ENCODE data around the gene NADK2.
A peak's percentile ranks its signal among the peaks of the same experiment; 100 is the strongest.
"Not testable (repeated sequence)": the region's sequence is repeated elsewhere in the genome, so short reads cannot be mapped to it uniquely, and the experiment has no call there.

The NADK2 gene

DNA sequence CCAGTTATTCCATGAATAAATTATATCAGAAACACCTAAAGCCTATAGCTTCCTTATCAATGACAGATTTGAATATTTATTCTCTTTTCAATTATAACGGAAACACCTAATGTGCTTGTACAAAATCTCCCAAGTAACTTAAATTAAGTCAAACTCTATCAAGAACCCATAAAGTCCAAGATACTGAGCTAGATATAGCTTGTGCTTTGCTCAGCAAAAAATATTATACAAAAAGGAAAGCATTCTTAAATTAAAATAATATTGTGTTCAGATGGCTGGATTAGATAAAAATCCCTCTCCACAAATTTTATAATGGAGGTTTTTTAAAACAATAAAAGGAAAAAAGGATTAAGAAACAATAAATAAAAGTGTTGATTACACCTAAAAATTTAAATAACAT is 23.7 kb downstream of the NADK2 start:
- no peak for FAIRE-seq
- no peak for DNase-seq (ENCODE audit: insufficient read length, low spot score)
- no peak for TF ChIP-seq PAX5 (IDR thresholded peaks at IDR 0.05; ENCODE audit: insufficient read depth, low read length, severe bottlenecking)
- no peak for TF ChIP-seq POLR2AphosphoS5 (IDR thresholded peaks at IDR 0.05; ENCODE audit: low read depth, low read length)
- TF ChIP-seq SPI1 (IDR thresholded peaks at IDR 0.05; ENCODE audit: low read depth, low read length): no peak
- no peak for TF ChIP-seq POU2F2 (IDR thresholded peaks at IDR 0.05; ENCODE audit: low read depth, low read length)
- no peak for TF ChIP-seq POLR2A (IDR thresholded peaks at IDR 0.05; ENCODE audit: low read depth, low read length)
- no peak for TF ChIP-seq TAF1 (IDR thresholded peaks at IDR 0.05; ENCODE audit: low read depth, low read length)

DNA sequence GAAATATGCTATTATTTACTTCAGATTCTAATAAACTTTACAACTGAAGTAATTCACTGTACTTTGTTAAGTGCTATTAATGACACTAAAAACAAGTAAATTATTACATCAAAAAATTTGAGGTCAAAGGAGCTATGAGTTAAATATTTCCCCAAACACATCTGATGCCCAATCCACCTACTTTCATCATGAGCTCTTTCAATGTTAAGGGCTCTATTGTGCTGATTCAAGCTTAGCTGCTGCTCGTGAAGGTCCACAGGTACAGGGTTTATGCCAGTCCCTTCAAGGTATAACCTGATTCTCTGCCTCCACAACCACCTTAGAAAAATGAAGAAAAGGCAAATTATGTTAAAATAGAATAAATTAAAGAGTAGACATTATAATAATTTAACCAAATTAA is 24.2 kb downstream of the NADK2 start:
- TF ChIP-seq PAX5 (IDR thresholded peaks at IDR 0.05; ENCODE audit: insufficient read depth, low read length, severe bottlenecking) (no peak), POLR2A (IDR thresholded peaks at IDR 0.05; ENCODE audit: low read depth, low read length) (no peak), POLR2AphosphoS5 (IDR thresholded peaks at IDR 0.05; ENCODE audit: low read depth, low read length) (no peak), SPI1 (IDR thresholded peaks at IDR 0.05; ENCODE audit: low read depth, low read length) (no peak), TAF1 (IDR thresholded peaks at IDR 0.05; ENCODE audit: low read depth, low read length) (no peak), POU2F2 (IDR thresholded peaks at IDR 0.05; ENCODE audit: low read depth, low read length) (no peak)
- no peak for DNase-seq (ENCODE audit: insufficient read length, low spot score)
- FAIRE-seq: no peak

DNA sequence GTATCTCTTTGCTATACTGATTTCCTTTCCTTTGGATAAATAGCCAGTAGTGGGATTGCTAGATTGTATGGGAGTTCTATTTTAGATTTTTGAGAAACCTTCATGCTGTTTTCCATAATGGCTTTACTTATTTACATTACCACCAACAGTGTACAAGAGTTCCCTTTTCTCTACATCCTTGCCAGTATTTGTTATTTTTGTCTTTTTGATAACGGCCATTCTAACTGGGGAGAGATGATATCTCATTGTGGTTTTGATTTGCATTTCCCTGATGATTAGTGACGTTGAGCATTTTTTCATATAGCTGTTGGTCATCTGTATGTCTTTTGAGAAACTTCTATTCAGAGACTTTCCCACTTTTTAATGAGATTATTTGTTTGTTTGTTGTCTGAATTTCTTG is 25.8 kb downstream of the NADK2 start:
- FAIRE-seq: no peak
- TF ChIP-seq TAF1 (IDR thresholded peaks at IDR 0.05; ENCODE audit: low read depth, low read length): no peak
- no peak for DNase-seq (ENCODE audit: insufficient read length, low spot score)

GRCh38 chr5:36214436-36214835 is 27.3 kb downstream of the NADK2 start:
- DNase-seq (ENCODE audit: insufficient read length, low spot score) (no peak), FAIRE-seq (no peak)
- TF ChIP-seq TAF1 (IDR thresholded peaks at IDR 0.05; ENCODE audit: low read depth, low read length): no peak

- FAIRE-seq (no peak), DNase-seq (ENCODE audit: insufficient read length, low spot score) (no peak)
- TF ChIP-seq TAF1 (IDR thresholded peaks at IDR 0.05; ENCODE audit: low read depth, low read length) (no peak), POLR2A (IDR thresholded peaks at IDR 0.05; ENCODE audit: low read depth, low read length) (no peak), SPI1 (IDR thresholded peaks at IDR 0.05; ENCODE audit: low read depth, low read length) (no peak), POU2F2 (IDR thresholded peaks at IDR 0.05; ENCODE audit: low read depth, low read length) (no peak), PAX5 (IDR thresholded peaks at IDR 0.05; ENCODE audit: insufficient read depth, low read length, severe bottlenecking) (no peak), POLR2AphosphoS5 (IDR thresholded peaks at IDR 0.05; ENCODE audit: low read depth, low read length) (no peak)
Measured at GRCh38 chr5:36209664-36210063, 32.1 kb downstream of the NADK2 start.

- FAIRE-seq (no peak), DNase-seq (ENCODE audit: insufficient read length, low spot score) (no peak)
- TF ChIP-seq POLR2A (IDR thresholded peaks at IDR 0.05; ENCODE audit: low read depth, low read length) (no peak), TAF1 (IDR thresholded peaks at IDR 0.05; ENCODE audit: low read depth, low read length) (no peak), PAX5 (IDR thresholded peaks at IDR 0.05; ENCODE audit: insufficient read depth, low read length, severe bottlenecking) (no peak), POLR2AphosphoS5 (IDR thresholded peaks at IDR 0.05; ENCODE audit: low read depth, low read length) (no peak), SPI1 (IDR thresholded peaks at IDR 0.05; ENCODE audit: low read depth, low read length) (no peak), POU2F2 (IDR thresholded peaks at IDR 0.05; ENCODE audit: low read depth, low read length) (no peak)
Measured at GRCh38 chr5:36208786-36209185, 32.9 kb downstream of the NADK2 start.

GRCh38 chr5:36206913-36207312 is 34.8 kb downstream of the NADK2 start:
- TF ChIP-seq POLR2A (IDR thresholded peaks at IDR 0.05; ENCODE audit: low read depth, low read length): no peak
- no peak for TF ChIP-seq SPI1 (IDR thresholded peaks at IDR 0.05; ENCODE audit: low read depth, low read length)
- DNase-seq (ENCODE audit: insufficient read length, low spot score): no peak
- no peak for FAIRE-seq

DNA sequence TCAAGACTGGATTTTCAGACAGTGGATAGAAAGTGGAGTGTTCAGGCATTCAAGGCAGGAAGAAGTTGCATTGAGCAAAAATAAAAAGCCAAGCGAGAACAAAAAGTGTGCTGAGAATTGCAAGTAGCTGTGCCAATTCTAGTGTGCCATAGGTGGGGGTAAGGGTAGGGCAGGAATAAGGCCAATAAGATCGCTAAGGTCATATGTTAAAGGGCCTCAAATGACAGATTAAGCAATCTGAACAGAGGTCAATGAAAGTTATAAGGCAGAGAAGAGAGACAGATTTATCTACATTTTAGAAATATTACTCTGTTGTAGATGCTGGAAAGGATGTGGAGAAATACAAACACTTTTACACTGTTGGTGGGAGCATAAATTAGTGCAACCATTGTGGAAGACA is 36.4 kb downstream of the NADK2 start:
- FAIRE-seq (peak; percentile 35), DNase-seq (ENCODE audit: insufficient read length, low spot score) (no peak)
- TF ChIP-seq TAF1 (IDR thresholded peaks at IDR 0.05; ENCODE audit: low read depth, low read length) (no peak), PAX5 (IDR thresholded peaks at IDR 0.05; ENCODE audit: insufficient read depth, low read length, severe bottlenecking) (no peak), SPI1 (IDR thresholded peaks at IDR 0.05; ENCODE audit: low read depth, low read length) (no peak), POLR2AphosphoS5 (IDR thresholded peaks at IDR 0.05; ENCODE audit: low read depth, low read length) (no peak), POU2F2 (IDR thresholded peaks at IDR 0.05; ENCODE audit: low read depth, low read length) (no peak), POLR2A (IDR thresholded peaks at IDR 0.05; ENCODE audit: low read depth, low read length) (no peak)

- no peak for TF ChIP-seq POLR2AphosphoS5 (IDR thresholded peaks at IDR 0.05; ENCODE audit: low read depth, low read length)
- TF ChIP-seq POLR2A (IDR thresholded peaks at IDR 0.05; ENCODE audit: low read depth, low read length): no peak
- TF ChIP-seq TAF1 (IDR thresholded peaks at IDR 0.05; ENCODE audit: low read depth, low read length): no peak
- no peak for TF ChIP-seq PAX5 (IDR thresholded peaks at IDR 0.05; ENCODE audit: insufficient read depth, low read length, severe bottlenecking)
- no peak for TF ChIP-seq POU2F2 (IDR thresholded peaks at IDR 0.05; ENCODE audit: low read depth, low read length)
- no peak for TF ChIP-seq SPI1 (IDR thresholded peaks at IDR 0.05; ENCODE audit: low read depth, low read length)
- FAIRE-seq (no peak), DNase-seq (ENCODE audit: insufficient read length, low spot score) (no peak)
Measured at GRCh38 chr5:36202521-36202961, 39.2 kb downstream of the NADK2 start.

DNA sequence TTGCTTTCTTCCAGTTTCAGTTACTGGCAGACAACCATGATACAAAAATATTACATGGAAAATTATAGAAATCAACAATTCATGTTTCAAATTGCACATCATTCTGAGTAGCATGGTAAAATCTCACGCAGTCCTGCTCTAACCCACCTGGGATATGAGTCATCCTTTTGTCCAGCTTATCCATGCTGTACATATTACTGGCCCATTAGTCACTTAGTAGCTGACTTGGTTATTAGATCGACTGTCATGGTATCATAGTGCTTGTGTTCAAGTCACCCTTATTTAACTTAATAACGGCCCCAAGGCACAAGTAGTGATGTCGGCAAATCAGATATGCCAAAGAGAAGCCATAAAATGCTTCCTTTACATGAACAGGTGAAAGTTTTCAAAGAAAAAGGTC is 41.2 kb downstream of the NADK2 start:
- FAIRE-seq (no peak), DNase-seq (ENCODE audit: insufficient read length, low spot score) (no peak)
- TF ChIP-seq SPI1 (IDR thresholded peaks at IDR 0.05; ENCODE audit: low read depth, low read length): no peak
- TF ChIP-seq POLR2AphosphoS5 (IDR thresholded peaks at IDR 0.05; ENCODE audit: low read depth, low read length): no peak
- TF ChIP-seq POLR2A (IDR thresholded peaks at IDR 0.05; ENCODE audit: low read depth, low read length): no peak
- TF ChIP-seq POU2F2 (IDR thresholded peaks at IDR 0.05; ENCODE audit: low read depth, low read length): no peak
- TF ChIP-seq TAF1 (IDR thresholded peaks at IDR 0.05; ENCODE audit: low read depth, low read length): no peak

DNA sequence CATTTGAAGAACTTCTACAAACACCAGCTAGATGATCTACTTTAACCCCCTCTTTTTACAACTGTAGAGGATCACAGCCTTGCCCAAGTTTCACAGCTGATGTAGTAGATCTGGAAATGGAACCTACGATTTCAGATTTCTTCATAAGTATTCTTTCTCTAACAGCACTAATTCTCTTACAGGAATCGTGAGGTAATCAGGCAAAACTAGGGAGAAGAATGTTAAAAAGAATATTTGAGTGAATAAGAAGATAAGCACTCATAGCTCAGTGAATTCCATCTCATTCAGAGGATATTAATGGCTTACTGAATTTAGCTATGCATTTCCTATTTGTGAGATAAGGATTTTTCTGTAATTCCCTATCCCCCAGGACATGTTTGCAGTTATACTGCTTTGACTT is 42.1 kb downstream of the NADK2 start:
- DNase-seq (ENCODE audit: insufficient read length, low spot score): no peak
- FAIRE-seq: no peak
- no peak for TF ChIP-seq PAX5 (IDR thresholded peaks at IDR 0.05; ENCODE audit: insufficient read depth, low read length, severe bottlenecking)
- no peak for TF ChIP-seq POLR2A (IDR thresholded peaks at IDR 0.05; ENCODE audit: low read depth, low read length)
- TF ChIP-seq SPI1 (IDR thresholded peaks at IDR 0.05; ENCODE audit: low read depth, low read length): no peak
- TF ChIP-seq POU2F2 (IDR thresholded peaks at IDR 0.05; ENCODE audit: low read depth, low read length): no peak
- TF ChIP-seq TAF1 (IDR thresholded peaks at IDR 0.05; ENCODE audit: low read depth, low read length): no peak
- TF ChIP-seq POLR2AphosphoS5 (IDR thresholded peaks at IDR 0.05; ENCODE audit: low read depth, low read length): no peak

DNA sequence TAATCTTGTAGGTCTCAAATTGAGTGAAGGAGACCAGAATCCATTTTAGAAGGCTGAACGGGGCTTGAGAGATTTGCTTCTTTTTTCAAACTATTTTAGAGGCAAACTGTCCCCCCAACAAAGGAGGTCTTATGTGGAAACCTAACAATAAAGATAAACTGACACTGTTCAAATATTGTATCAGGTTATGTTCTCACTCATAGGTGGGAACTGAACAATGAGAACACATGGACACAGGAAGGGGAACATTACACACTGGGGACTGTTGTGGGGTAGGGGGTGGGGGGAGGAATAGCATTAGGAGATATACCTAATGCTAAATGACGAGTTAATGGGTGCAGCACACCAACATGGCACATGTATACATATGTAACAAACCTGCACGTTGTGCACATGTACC is 42.9 kb downstream of the NADK2 start:
- not testable (repeated sequence) for FAIRE-seq; DNase-seq (ENCODE audit: insufficient read length, low spot score)

All from GM12891 (cell line).